Spleen (tissue), 11 donors: ENCODE data around the gene TSFM. TPM values are rescaled to one million over a fixed set of nuclear protein-coding genes. Genes with fewer than 3 reads are reported as not detected.

Source experiments
- DNase-seq: peaks from one replicate; pipeline ENCODE4 v3.0.0-alpha.2; 2020
- H3K27ac ChIP-seq, 8 donors: fragments of 200-600 bp; sonication (generic) in 7 of 8; 1 replicate in 4 of 8; 2 replicates in 4 of 8; pipeline versions ENCODE4 v1.5.0 to v1.8.0; 2016 to 2021; ENCODE audit warnings: inconsistent platforms in 4 of 8, mild to moderate bottlenecking in 4 of 8, moderate library complexity in 1 of 8
- H3K27me3 ChIP-seq, 7 donors: fragments of 200-600 bp; sonication (generic) in 6 of 7; replicated peaks in 1 of 7; 1 replicate in 4 of 7; 2 replicates in 3 of 7; pipeline versions ENCODE4 v1.5.0 to v1.8.0; 2016 to 2021; ENCODE audit warnings: inconsistent platforms in 3 of 7, mild to moderate bottlenecking in 1 of 7
- H3K36me3 ChIP-seq, 6 donors: fragments of 200-600 bp; sonication (generic) in 5 of 6; 1 replicate in 4 of 6; 2 replicates in 2 of 6; pipeline versions ENCODE4 v1.5.0 to v1.8.0; 2016 to 2021; ENCODE audit warnings: inconsistent platforms in 2 of 6
- H3K4me1 ChIP-seq, 6 donors: fragments of 200-600 bp; sonication (generic) in 5 of 6; 1 replicate in 3 of 6; 2 replicates in 3 of 6; pipeline versions ENCODE4 v1.5.0 to v1.8.0; 2016 to 2021; ENCODE audit warnings: inconsistent platforms in 3 of 6
- H3K4me3 ChIP-seq, 8 donors: fragments of 200-600 bp; sonication (generic) in 7 of 8; 1 replicate in 4 of 8; 2 replicates in 4 of 8; pipeline versions ENCODE4 v1.5.0 to v1.8.0; 2016 to 2021; ENCODE audit warnings: inconsistent platforms in 4 of 8, mild to moderate bottlenecking in 4 of 8, moderate library complexity in 2 of 8
- H3K9me3 ChIP-seq, 8 donors: fragments of 200-600 bp; sonication (generic) in 7 of 8; 1 replicate in 4 of 8; 2 replicates in 4 of 8; pipeline versions ENCODE4 v1.5.0 to v1.8.0; 2016 to 2021; ENCODE audit warnings: inconsistent platforms in 4 of 8
- POLR2A ChIP-seq, 3 donors: fragments of 450-650 bp; IDR thresholded peaks; one replicate each; pipeline ENCODE4 v1.5.1; 2017; ENCODE audit warnings: antibody characterized with exemption in 3 of 3, mild to moderate bottlenecking in 1 of 3
- POLR2AphosphoS5 ChIP-seq, 3 donors: sonication (generic); formaldehyde crosslinking; IDR thresholded peaks; one replicate each; pipeline ENCODE4 v1.5.1; 2017; ENCODE audit warnings: antibody characterized with exemption in 3 of 3
- WGBS, 5 donors: extraction: QIAGEN DNeasy Blood & Tissue Kit in 3 of 5; methylation state at CpG; one replicate each; pipeline versions ENCODE4 v1.1.5 to v1.1.7; 2013 to 2018; 5-methylcytosine and 5-hydroxymethylcytosine counted together
- intact Hi-C: fragments of 100-400 bp; cut with DNase I; formaldehyde crosslinking; loops from one replicate; pipeline ENCODE4 v1.15.0; 2023; ENCODE audit warnings: low total_unique reads
- polyA plus RNA-seq, 3 donors: library from polyadenylated mRNA; stranded (reverse); fragments of 200-250 nt; gene quantifications; one replicate each; pipeline ENCODE4 v1.2.1, GENCODE V29; 2013
- total RNA-seq, 7 donors: library from RNA; depleted of rRNA in 3 of 7; stranded (reverse); fragments of >200 nt in 3 of 7; fragmentation: NEBNext Ultra II Directional in 4 of 7; extraction: Animal tissue kit (Norgen Biotek cat#: 25700) in 4 of 7; gene quantifications; one replicate each; pipeline versions ENCODE4 v1.1.0 to v1.2.1, GENCODE V29; 2016 to 2021
- TF ChIP-seq, protein P1 (sequence below), 11 experiments: fragments of 200-600 bp in 7 of 11; fragments of 450-650 bp in 4 of 11; sonication (generic) in 4 of 11; IDR thresholded peaks in 8 of 11; conservative IDR thresholded peaks in 3 of 11; 1 replicate in 7 of 11; 2 replicates in 4 of 11; pipeline versions ENCODE4 v1.4.0 to v1.8.0; 2016 to 2021; ENCODE audit warnings: antibody characterized with exemption in 11 of 11, inconsistent platforms in 4 of 11, mild to moderate bottlenecking in 1 of 11
- donor health status: healthy with polysubstance abuse.
- donor health status: DM: no; HTN: no; CAD: no; lungs with moderate emphysema.
- donor health status: DM: no; HTN: no; CAD: no.
- donor health status: Bipolar disorder and iron deficiency.
- donor health status: healthy.
- donor health status: DM: no; HTN: no; CAD: no.
- donor health status: DM: yes; HTN: yes; CAD: no.

The TSFM gene
- total and polyA plus RNA-seq, 10 donors = 13.2 to 38.2 (median 18.1) TPM

DNA sequence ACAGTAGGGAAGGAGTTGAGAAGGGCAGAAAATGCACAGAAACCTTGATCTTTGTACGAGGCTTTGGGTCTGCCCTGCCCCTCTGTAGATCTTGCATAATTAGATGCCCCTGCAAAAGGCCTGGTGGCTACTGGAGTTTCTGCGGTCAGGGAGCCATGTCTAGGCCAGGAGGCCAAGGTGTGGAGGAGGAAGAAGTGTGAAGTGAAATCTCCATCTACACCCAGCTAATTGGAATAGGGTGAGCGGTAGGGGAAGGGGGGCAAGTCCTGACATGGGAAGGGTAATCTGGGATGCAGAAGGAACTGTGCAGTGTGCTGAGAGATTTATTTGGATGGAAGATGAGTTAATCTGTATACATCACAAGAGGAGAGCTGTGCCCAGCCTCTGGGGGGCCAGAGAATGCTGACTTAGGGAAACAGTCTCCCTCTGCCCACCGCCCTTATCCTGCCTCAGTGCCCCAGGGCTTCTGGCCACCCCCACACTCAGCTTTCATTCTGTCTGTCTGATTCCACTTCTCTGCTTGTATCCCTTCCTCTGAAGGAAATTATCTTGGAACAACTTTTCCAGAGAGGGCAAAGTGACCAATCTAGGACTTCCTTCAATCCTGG is 21.1 kb upstream of the TSFM start:
- Histone ChIP-seq H3K4me1 (peaks cover 24 to 51% (median 31%) of the 10 kb centered on the region in 6 donors), H3K36me3 (peaks cover 0 to 23% (median 19%) of the 10 kb centered on the region in 6 donors), H3K27me3 (peaks cover 7 to 34% (median 27%) of the 10 kb centered on the region in 7 donors), H3K4me3 (no peak overlapping the region), H3K9me3 (no peaks in the 10 kb centered on the region), H3K27ac (no peak overlapping the region)
- intact Hi-C loops = no loop called here
- DNase-seq = no peak
- TF ChIP-seq, protein P1, sequence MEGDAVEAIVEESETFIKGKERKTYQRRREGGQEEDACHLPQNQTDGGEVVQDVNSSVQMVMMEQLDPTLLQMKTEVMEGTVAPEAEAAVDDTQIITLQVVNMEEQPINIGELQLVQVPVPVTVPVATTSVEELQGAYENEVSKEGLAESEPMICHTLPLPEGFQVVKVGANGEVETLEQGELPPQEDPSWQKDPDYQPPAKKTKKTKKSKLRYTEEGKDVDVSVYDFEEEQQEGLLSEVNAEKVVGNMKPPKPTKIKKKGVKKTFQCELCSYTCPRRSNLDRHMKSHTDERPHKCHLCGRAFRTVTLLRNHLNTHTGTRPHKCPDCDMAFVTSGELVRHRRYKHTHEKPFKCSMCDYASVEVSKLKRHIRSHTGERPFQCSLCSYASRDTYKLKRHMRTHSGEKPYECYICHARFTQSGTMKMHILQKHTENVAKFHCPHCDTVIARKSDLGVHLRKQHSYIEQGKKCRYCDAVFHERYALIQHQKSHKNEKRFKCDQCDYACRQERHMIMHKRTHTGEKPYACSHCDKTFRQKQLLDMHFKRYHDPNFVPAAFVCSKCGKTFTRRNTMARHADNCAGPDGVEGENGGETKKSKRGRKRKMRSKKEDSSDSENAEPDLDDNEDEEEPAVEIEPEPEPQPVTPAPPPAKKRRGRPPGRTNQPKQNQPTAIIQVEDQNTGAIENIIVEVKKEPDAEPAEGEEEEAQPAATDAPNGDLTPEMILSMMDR (IDR thresholded peaks at IDR 0.05 in 8 of 11, conservative IDR thresholded peaks at IDR 0.05 in 3 of 11) = no peak
- no peak for TF ChIP-seq POLR2A (IDR thresholded peaks at IDR 0.05)
- TF ChIP-seq POLR2AphosphoS5 (IDR thresholded peaks at IDR 0.05) = no peak
- 90 to 97% (median 93%) methylated on average over 4 of the region's 4 CpGs for WGBS, 5 donors

DNA sequence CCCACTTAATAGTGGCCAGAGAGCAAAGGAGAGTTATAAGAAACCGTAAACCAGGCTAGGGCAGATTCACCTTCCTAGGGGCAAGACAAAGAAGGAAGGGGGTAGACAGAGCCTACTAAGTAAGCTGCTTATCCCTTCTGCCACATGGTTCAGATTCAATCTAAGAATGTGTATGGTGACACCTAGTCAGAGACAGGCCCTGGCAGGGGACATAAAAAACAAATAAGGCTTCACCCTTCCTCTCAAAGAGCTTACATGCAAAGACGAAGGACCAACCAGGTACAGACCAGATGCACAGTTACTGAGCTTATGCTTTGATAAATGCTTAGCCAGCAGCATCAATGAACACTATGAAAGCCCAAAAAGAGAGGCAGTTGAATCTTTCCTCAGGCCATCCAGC is 20.1 kb upstream of the TSFM start:
- DNase-seq = no peak
- H3K36me3 ChIP-seq = peaks cover 0 to 19% (median 17%) of the 10 kb centered on the region in 6 donors
- WGBS, 5 donors = 86 to 95% (median 91%) methylated on average over 2 of the region's 2 CpGs
- peaks cover 21 to 53% (median 29%) of the 10 kb centered on the region in 6 donors for H3K4me1 ChIP-seq
- peaks cover 7 to 44% (median 36%) of the 10 kb centered on the region in 7 donors for H3K27me3 ChIP-seq
- H3K4me3 ChIP-seq = no peak overlapping the region
- intact Hi-C loops = no loop called here
- H3K27ac ChIP-seq = no peak overlapping the region
- H3K9me3 ChIP-seq = no peaks in the 10 kb centered on the region
- TF ChIP-seq, protein P1 (IDR thresholded peaks at IDR 0.05 in 8 of 11, conservative IDR thresholded peaks at IDR 0.05 in 3 of 11) = no peak
- TF ChIP-seq POLR2AphosphoS5 (IDR thresholded peaks at IDR 0.05) = no peak
- no peak for TF ChIP-seq POLR2A (IDR thresholded peaks at IDR 0.05)

DNA sequence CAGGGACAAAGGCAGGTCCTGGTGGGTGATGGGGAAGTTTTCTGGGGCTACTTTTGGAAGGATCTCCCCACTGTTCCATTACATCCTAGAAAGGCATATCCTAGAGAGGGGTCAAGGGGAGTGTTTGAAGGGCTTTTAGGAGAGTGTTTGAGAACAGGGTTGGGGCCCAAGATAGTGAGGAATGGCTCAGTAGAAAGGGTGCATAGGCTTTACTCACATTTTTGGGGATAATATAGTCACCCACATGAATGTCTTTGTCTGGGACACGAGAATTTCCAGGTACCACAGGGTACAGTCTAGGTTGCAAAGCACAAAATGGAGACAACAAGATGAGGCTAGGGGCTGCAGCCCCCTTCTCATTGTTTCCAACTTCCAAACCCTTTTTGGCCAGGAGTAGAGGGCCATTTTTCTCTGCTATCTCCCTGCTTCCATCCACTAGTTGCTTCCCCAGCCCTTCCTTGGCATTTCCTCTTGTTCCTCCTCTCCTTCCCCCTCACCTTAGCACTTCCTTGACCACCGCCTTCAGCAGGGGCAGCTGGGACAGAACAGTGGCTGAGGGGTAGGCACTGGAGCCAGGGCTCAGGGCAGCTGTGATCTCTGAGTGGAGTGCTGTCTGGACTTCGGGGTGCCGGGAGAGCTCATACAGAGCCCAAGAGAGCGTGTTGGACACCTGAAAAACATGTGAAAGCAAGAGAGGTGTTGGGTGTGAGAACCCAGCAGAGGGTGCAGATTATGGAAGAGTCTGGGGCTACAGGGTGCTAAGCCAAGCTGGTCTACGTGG is 18.5 kb upstream of the TSFM start:
- WGBS, 5 donors = 73 to 83% (median 78%) methylated on average over 6 of the region's 6 CpGs
- no peak overlapping the region for H3K27ac ChIP-seq
- peaks cover 7 to 45% (median 36%) of the 10 kb centered on the region in 7 donors for H3K27me3 ChIP-seq
- H3K4me3 ChIP-seq = peak overlapping the region in 1 of 8 donors; percentile 76
- TF ChIP-seq, protein P1 (IDR thresholded peaks at IDR 0.05 in 8 of 11, conservative IDR thresholded peaks at IDR 0.05 in 3 of 11) = no peak
- TF ChIP-seq POLR2AphosphoS5 (IDR thresholded peaks at IDR 0.05) (no peak), POLR2A (IDR thresholded peaks at IDR 0.05) (no peak)
- no peak for DNase-seq
- H3K4me1 ChIP-seq = peaks cover 21 to 42% (median 29%) of the 10 kb centered on the region in 6 donors
- intact Hi-C loops = no loop called here
- H3K36me3 ChIP-seq = peaks cover 0 to 12% (median 4%) of the 10 kb centered on the region in 6 donors
- no peaks in the 10 kb centered on the region for H3K9me3 ChIP-seq

DNA sequence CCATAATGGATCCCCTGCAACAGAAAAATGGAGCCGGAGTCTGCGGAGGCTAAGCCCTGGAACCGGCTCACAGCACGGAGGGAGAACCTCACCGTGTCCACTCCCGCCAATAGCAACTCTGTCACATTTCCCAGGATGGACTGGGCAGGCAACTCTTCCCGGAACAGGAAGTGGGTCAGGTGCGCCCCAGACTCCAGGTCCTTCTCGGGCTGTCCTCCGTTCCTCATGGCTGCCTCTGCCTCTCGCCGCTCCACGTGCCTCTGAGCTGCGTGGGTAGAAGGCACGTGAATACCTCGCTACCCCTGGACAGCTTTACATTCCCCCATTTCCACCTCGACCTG is 18.0 kb upstream of the TSFM start:
- Histone ChIP-seq H3K4me1 (peaks cover 21 to 37% (median 29%) of the 10 kb centered on the region in 6 donors), H3K27ac (no peak overlapping the region), H3K4me3 (peak overlapping the region in 7 of 8 donors; percentile 45 to 76 (median 52)), H3K27me3 (peaks cover 7 to 45% (median 36%) of the 10 kb centered on the region in 7 donors), H3K9me3 (no peaks in the 10 kb centered on the region), H3K36me3 (peaks cover 0 to 15% (median 1%) of the 10 kb centered on the region in 6 donors)
- TF ChIP-seq POLR2A (IDR thresholded peaks at IDR 0.05) = no peak
- TF ChIP-seq, protein P1 (IDR thresholded peaks at IDR 0.05 in 8 of 11, conservative IDR thresholded peaks at IDR 0.05 in 3 of 11) = no peak
- TF ChIP-seq POLR2AphosphoS5 (IDR thresholded peaks at IDR 0.05) = no peak
- WGBS, 5 donors = 15 to 22% (median 20%) methylated on average over 15 to 17 of the region's 17 CpGs
- no peak for DNase-seq
- intact Hi-C loops = no loop called here
